ENCODE results near the gene KRTAP5-4. TPM values are rescaled to one million over a fixed set of nuclear protein-coding genes. Genes with fewer than 3 reads are reported as not detected.
A peak's percentile ranks its signal among the peaks of the same experiment; 100 is the strongest.

The KRTAP5-4 gene
- total and polyA plus RNA-seq, 9 donors, result not detected

- Histone ChIP-seq H3K4me3 (ENCODE audit: low read length) (no peak overlapping the region), H3K9me3 (replicated peaks; ENCODE audit: control insufficient read depth, low read depth, low read length) (no peaks in the 10 kb centered on the region), H3K27ac (ENCODE audit: low read length) (peak overlapping the region; percentile 71), H3K4me1 (ENCODE audit: control insufficient read depth, insufficient read depth, low read length) (peaks cover 13% of the 10 kb centered on the region), H3K36me3 (ENCODE audit: control insufficient read depth, insufficient read depth, low read length) (no peaks in the 10 kb centered on the region), H3K27me3 (ENCODE audit: control insufficient read depth, insufficient read depth, low read length) (peaks cover 25% of the 10 kb centered on the region)
- 79% methylated on average over 6 of the region's 8 CpGs for WGBS (ENCODE audit: insufficient coverage)
- DNase-seq, result no peak
Observed at GRCh38 chr11:1638344-1638743, 16.4 kb upstream of the KRTAP5-4 start.

- H3K4me1 ChIP-seq (ENCODE audit: control insufficient read depth, insufficient read depth, low read length), result peaks cover 13% of the 10 kb centered on the region
- H3K27ac ChIP-seq (ENCODE audit: low read length), result no peak overlapping the region
- no peak overlapping the region for H3K4me3 ChIP-seq (ENCODE audit: low read length)
- H3K9me3 ChIP-seq (replicated peaks; ENCODE audit: control insufficient read depth, low read depth, low read length), result no peaks in the 10 kb centered on the region
- H3K36me3 ChIP-seq (ENCODE audit: control insufficient read depth, insufficient read depth, low read length), result no peaks in the 10 kb centered on the region
- peaks cover 27% of the 10 kb centered on the region for H3K27me3 ChIP-seq (ENCODE audit: control insufficient read depth, insufficient read depth, low read length)
- 100% methylated on average over 1 of the region's 2 CpGs for WGBS (ENCODE audit: insufficient coverage)
- no peak for DNase-seq
Observed at GRCh38 chr11:1637628-1638027, 15.7 kb upstream of the KRTAP5-4 start.

DNA sequence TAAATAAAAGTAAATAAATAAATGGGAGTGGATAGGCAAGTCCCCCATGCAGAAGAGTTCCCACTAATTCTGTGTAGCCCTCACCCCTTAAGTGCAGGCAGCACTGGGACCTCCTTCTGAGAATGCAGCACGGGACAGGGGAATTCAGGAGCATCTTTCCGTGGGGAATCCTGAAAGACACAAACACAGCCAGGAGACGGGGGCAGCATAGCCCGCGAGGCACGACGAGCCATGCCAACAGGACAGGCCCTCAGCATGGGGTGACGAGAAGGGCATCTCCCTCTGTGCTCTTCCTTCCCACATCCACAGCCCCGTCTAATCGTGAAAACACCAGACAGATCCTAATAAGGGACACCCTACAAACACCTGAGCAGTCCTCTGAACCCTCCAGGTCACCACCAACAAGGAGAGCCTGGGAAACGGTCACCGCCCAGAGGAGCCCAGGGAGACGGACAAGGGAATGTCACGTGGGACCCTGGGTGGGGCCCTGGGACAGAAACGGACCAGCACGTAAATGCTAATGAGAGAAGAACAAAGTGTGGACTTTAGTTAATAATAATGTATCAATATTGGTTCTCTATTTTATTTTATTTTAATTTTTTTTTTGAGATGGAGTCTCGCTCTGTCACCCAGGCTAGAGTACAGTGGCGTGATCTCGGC lies 14.5 kb upstream of the KRTAP5-4 start:
- no peaks in the 10 kb centered on the region for H3K36me3 ChIP-seq (ENCODE audit: control insufficient read depth, insufficient read depth, low read length)
- H3K4me3 ChIP-seq (ENCODE audit: low read length), result no peak overlapping the region
- H3K27me3 ChIP-seq (ENCODE audit: control insufficient read depth, insufficient read depth, low read length), result peaks cover 35% of the 10 kb centered on the region
- H3K27ac ChIP-seq (ENCODE audit: low read length), result no peak overlapping the region
- WGBS (ENCODE audit: insufficient coverage), result 92% methylated on average over 7 of the region's 19 CpGs
- no peaks in the 10 kb centered on the region for H3K9me3 ChIP-seq (replicated peaks; ENCODE audit: control insufficient read depth, low read depth, low read length)
- H3K4me1 ChIP-seq (ENCODE audit: control insufficient read depth, insufficient read depth, low read length), result peaks cover 17% of the 10 kb centered on the region
- no peak for DNase-seq

DNA sequence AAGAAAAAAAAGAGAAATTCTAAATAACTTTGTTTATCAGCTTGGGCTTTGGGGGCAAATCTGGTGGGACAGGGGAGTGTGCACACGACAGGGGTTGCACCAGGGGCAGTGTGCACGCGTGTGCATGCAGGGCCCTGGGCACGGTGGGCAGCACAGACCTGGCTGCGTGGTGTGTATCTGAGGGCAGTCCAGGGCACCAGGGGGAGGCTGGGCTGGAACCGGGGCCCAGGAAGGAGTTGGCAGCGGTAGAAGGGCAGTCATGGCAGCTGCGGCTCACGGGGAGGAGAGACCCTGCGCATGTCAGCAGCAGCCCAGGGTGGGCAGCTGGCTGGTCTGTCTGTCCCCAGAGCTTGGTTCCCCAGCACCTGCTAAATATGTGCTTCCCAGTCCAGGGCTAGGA lies 11.9 kb upstream of the KRTAP5-4 start:
- no peaks in the 10 kb centered on the region for H3K36me3 ChIP-seq (ENCODE audit: control insufficient read depth, insufficient read depth, low read length)
- 80% methylated on average over 9 of the region's 10 CpGs for WGBS (ENCODE audit: insufficient coverage)
- H3K27ac ChIP-seq (ENCODE audit: low read length), result no peak overlapping the region
- no peak overlapping the region for H3K4me3 ChIP-seq (ENCODE audit: low read length)
- H3K9me3 ChIP-seq (replicated peaks; ENCODE audit: control insufficient read depth, low read depth, low read length), result no peaks in the 10 kb centered on the region
- peaks cover 33% of the 10 kb centered on the region for H3K27me3 ChIP-seq (ENCODE audit: control insufficient read depth, insufficient read depth, low read length)
- H3K4me1 ChIP-seq (ENCODE audit: control insufficient read depth, insufficient read depth, low read length), result peaks cover 20% of the 10 kb centered on the region
- no peak for DNase-seq

GRCh38 chr11:1632053-1632714 lies 10.2 kb upstream of the KRTAP5-4 start:
- no peak overlapping the region for H3K4me3 ChIP-seq (ENCODE audit: low read length)
- DNase-seq, result no peak
- H3K9me3 ChIP-seq (replicated peaks; ENCODE audit: control insufficient read depth, low read depth, low read length), result no peaks in the 10 kb centered on the region
- H3K27ac ChIP-seq (ENCODE audit: low read length), result peak overlapping the region; percentile 7
- H3K4me1 ChIP-seq (ENCODE audit: control insufficient read depth, insufficient read depth, low read length), result peaks cover 20% of the 10 kb centered on the region
- WGBS (ENCODE audit: insufficient coverage), result 72% methylated on average over 10 of the region's 11 CpGs
- H3K36me3 ChIP-seq (ENCODE audit: control insufficient read depth, insufficient read depth, low read length), result no peaks in the 10 kb centered on the region
- H3K27me3 ChIP-seq (ENCODE audit: control insufficient read depth, insufficient read depth, low read length), result peaks cover 35% of the 10 kb centered on the region

- Histone ChIP-seq H3K27ac (ENCODE audit: low read length) (no peak overlapping the region), H3K4me1 (ENCODE audit: control insufficient read depth, insufficient read depth, low read length) (peaks cover 20% of the 10 kb centered on the region), H3K9me3 (replicated peaks; ENCODE audit: control insufficient read depth, low read depth, low read length) (no peaks in the 10 kb centered on the region), H3K36me3 (ENCODE audit: control insufficient read depth, insufficient read depth, low read length) (no peaks in the 10 kb centered on the region), H3K27me3 (ENCODE audit: control insufficient read depth, insufficient read depth, low read length) (peaks cover 38% of the 10 kb centered on the region), H3K4me3 (ENCODE audit: low read length) (no peak overlapping the region)
- no peak for DNase-seq
- WGBS (ENCODE audit: insufficient coverage), result 56% methylated on average over 11 of the region's 13 CpGs
Observed at GRCh38 chr11:1631066-1631568, 9.2 kb upstream of the KRTAP5-4 start.

- Histone ChIP-seq H3K4me1 (ENCODE audit: control insufficient read depth, insufficient read depth, low read length) (peaks cover 20% of the 10 kb centered on the region), H3K9me3 (replicated peaks; ENCODE audit: control insufficient read depth, low read depth, low read length) (no peaks in the 10 kb centered on the region), H3K27me3 (ENCODE audit: control insufficient read depth, insufficient read depth, low read length) (peaks cover 37% of the 10 kb centered on the region), H3K27ac (ENCODE audit: low read length) (no peak overlapping the region), H3K36me3 (ENCODE audit: control insufficient read depth, insufficient read depth, low read length) (no peaks in the 10 kb centered on the region), H3K4me3 (ENCODE audit: low read length) (no peak overlapping the region)
- peak; percentile 67 for DNase-seq
- WGBS (ENCODE audit: insufficient coverage), result 47% methylated on average over 2 of the region's 2 CpGs
Observed at GRCh38 chr11:1630271-1630670, 8.3 kb upstream of the KRTAP5-4 start.

DNA sequence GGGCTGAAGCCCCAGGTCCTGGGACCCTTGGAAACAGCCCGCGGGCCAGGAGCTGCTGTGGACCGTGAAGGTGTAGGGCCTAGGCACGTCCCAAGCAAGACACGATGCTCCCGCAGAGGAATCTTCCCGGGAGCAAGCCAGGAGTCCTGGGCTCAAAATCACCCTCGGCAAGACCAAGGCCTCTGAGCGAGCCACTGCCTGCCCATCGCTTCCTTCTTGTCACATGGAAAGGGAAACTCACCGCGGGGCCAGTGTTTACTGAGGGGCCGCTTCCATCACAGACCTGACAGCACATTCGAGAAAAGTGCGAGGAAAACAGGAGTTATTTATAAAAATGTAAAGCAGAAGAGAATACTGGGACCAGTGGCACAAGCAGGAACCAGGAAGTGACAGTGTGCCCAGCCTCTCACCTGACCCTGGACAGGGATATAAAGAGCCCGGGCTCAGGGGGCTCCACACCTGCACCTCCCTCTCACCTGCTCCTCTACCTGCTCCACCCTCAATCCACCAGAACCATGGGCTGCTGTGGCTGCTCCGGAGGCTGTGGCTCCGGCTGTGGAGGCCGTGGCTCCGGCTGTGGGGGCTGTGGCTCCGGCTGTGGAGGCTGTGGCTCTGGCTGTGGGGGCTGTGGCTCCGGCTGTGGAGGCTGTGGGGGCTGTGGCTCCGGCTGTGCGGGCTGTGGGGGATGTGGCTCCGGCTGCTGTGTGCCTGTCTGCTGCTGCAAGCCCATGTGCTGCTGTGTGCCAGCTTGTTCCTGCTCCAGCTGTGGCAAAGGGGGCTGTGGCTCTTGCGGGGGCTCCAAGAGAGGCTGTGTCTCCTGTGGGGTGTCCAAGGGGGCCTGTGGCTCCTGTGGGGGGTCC lies 7.6 kb upstream of the KRTAP5-4 start, which contains the start of gene KRTAP5-5:
Gene KRTAP5-5 (plus strand): TSS at position 450 of the 860 bp plus-strand sequence. CDS start 66 bp downstream, at position 516.
- no peak within 1 kb of the TSS for H3K27ac ChIP-seq (ENCODE audit: low read length)
- no peak within 1 kb of the TSS for H3K4me3 ChIP-seq (ENCODE audit: low read length)
- peaks cover 37% of the 10 kb centered on the region for H3K27me3 ChIP-seq (ENCODE audit: control insufficient read depth, insufficient read depth, low read length)
- no peaks in the 10 kb centered on the region for H3K36me3 ChIP-seq (ENCODE audit: control insufficient read depth, insufficient read depth, low read length)
- WGBS (ENCODE audit: insufficient coverage), result 73% methylated on average over 15 of the region's 26 CpGs
- no peaks in the 10 kb centered on the region for H3K9me3 ChIP-seq (replicated peaks; ENCODE audit: control insufficient read depth, low read depth, low read length)
- no peak for DNase-seq
- peaks cover 20% of the 10 kb centered on the region for H3K4me1 ChIP-seq (ENCODE audit: control insufficient read depth, insufficient read depth, low read length)

DNA sequence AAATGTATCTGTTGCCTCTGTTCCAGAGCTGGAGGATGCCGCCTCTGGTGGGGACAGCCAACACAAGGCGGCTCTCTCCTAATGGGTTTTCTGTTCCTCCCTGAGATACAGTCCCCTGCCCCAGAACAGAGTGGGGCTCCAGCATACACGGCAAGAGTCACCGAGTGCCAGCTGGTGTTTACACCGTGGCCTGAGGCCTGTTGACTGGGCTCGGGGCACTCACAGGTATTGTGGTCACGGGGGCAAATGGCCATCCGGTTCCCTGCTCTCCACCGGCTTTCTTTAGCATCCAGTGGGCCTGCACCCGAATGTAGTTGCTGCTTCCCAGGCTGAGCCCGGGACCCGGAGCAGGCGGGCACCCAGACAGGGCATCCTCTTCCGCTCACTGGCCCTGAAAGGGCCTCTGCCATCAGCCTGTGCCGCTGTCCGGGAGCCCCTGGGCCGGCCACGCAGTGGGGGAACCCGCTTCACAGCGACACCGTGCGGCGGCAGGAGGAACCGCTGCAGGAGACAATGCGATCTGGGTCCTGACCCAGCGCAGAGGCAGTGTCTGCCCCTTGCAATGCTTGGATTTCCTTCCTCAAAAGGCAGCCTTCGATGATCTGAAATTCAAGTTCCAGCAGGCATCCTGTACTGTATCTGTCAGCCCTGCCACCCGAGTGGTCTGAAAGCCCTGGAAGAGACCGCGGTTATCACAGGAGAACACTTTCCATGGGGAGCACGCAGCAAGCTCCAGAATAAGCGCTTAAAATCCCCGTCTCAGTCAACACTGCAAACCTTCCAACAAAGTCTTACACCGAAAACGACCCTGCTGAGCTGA lies 6.8 kb upstream of the KRTAP5-4 start:
- Histone ChIP-seq H3K9me3 (replicated peaks; ENCODE audit: control insufficient read depth, low read depth, low read length) (no peaks in the 10 kb centered on the region), H3K4me1 (ENCODE audit: control insufficient read depth, insufficient read depth, low read length) (peaks cover 16% of the 10 kb centered on the region), H3K27me3 (ENCODE audit: control insufficient read depth, insufficient read depth, low read length) (peaks cover 36% of the 10 kb centered on the region), H3K36me3 (ENCODE audit: control insufficient read depth, insufficient read depth, low read length) (no peaks in the 10 kb centered on the region), H3K4me3 (ENCODE audit: low read length) (no peak overlapping the region), H3K27ac (ENCODE audit: low read length) (no peak overlapping the region)
- peak; percentile 39 for DNase-seq
- 23% methylated on average over 28 of the region's 35 CpGs for WGBS (ENCODE audit: insufficient coverage)

All from muscle of leg (tissue), 11 donors.